ENCODE measurements around the gene ERH.

DNA sequence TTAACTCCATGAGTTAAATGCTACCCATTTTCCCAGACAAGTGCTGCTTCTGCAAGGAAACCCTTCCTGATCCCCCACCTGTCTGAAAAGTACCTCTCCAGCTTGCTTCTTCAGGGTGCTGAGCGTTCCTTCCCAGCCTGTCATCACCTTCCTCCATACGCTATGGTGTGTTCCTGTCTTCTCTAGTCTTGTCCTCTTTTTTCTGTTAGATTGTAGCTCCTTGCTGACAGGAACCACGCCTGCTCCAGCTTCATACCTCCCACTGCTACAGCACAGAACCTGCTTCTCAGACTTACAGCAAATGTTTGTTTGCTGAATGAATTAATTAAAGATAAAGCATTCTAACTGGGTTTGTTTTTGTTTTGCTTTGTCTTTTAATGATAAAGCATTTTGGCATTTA is 39.1 kb downstream of the ERH start:
- TF ChIP-seq, protein P1, sequence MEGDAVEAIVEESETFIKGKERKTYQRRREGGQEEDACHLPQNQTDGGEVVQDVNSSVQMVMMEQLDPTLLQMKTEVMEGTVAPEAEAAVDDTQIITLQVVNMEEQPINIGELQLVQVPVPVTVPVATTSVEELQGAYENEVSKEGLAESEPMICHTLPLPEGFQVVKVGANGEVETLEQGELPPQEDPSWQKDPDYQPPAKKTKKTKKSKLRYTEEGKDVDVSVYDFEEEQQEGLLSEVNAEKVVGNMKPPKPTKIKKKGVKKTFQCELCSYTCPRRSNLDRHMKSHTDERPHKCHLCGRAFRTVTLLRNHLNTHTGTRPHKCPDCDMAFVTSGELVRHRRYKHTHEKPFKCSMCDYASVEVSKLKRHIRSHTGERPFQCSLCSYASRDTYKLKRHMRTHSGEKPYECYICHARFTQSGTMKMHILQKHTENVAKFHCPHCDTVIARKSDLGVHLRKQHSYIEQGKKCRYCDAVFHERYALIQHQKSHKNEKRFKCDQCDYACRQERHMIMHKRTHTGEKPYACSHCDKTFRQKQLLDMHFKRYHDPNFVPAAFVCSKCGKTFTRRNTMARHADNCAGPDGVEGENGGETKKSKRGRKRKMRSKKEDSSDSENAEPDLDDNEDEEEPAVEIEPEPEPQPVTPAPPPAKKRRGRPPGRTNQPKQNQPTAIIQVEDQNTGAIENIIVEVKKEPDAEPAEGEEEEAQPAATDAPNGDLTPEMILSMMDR (IDR thresholded peaks at IDR 0.05) = no peak
- no peak for TF ChIP-seq EZH2 (IDR thresholded peaks at IDR 0.05; ENCODE audit: borderline replicate concordance, insufficient read depth, low read depth, low read length, poor library complexity, severe bottlenecking)
